H1 (cell line): ENCODE results near the gene LYZL4. TPM values are rescaled to one million over a fixed set of nuclear protein-coding genes. Genes with fewer than 3 reads are reported as not detected.

Experiments used
- CTCF ChIA-PET: fragments of 300-600 bp; sonication (Branson Sonifier 250); formaldehyde crosslinking; loops from one replicate; lab custom pipeline; 2021; ENCODE audit not compliant: partially characterized antibody; lab: Charles Lee
- POLR2A ChIA-PET: fragments of 300-600 bp; sonication (Branson Sonifier 250); formaldehyde crosslinking; loops from one replicate; lab custom pipeline; 2021; ENCODE audit warnings: inconsistent platforms; ENCODE audit not compliant: partially characterized antibody; lab: Charles Lee
- DNase-seq, 2 experiments: peaks; one replicate each; pipeline versions ENCODE4 v3.0.0 to v3.0.0-alpha.2; 2010 to 2022; ENCODE audit warnings: low spot score in 2 of 2, low read depth in 1 of 2, mixed read lengths in 1 of 2
- FAIRE-seq: peaks from 2 replicates; lab custom pipeline; 2011; peaks lifted over from hg19 to GRCh38; lab: Jason Lieb, UNC
- H2AFZ ChIP-seq: 2 replicates; pipeline ENCODE4 v1.8.1; 2012; ENCODE audit warnings: low read length, inconsistent platforms
- H2AK5ac ChIP-seq: 2 replicates; pipeline ENCODE4 v1.6.1; 2013; ENCODE audit warnings: low read depth, low read length
- H2BK120ac ChIP-seq: replicated peaks from 2 replicates; pipeline ENCODE3; 2013; ENCODE audit warnings: low read depth, low read length, inconsistent platforms
- H2BK12ac ChIP-seq: 2 replicates; pipeline ENCODE4 v1.6.1; 2013; ENCODE audit warnings: low read depth, low read length
- H2BK15ac ChIP-seq: 2 replicates; pipeline ENCODE4 v1.6.1; 2013; ENCODE audit warnings: low read length
- H2BK20ac ChIP-seq: 2 replicates; pipeline ENCODE4 v1.6.1; 2013; ENCODE audit warnings: low read length
- H2BK5ac ChIP-seq: 2 replicates; pipeline ENCODE4 v1.6.1; 2013; ENCODE audit warnings: low read depth, low read length
- H3K14ac ChIP-seq: 2 replicates; pipeline ENCODE4 v1.6.1; 2013; ENCODE audit warnings: inconsistent platforms; ENCODE audit not compliant: insufficient read length
- H3K18ac ChIP-seq: 2 replicates; pipeline ENCODE4 v1.6.1; 2013; ENCODE audit warnings: low read length; ENCODE audit errors: extremely low read depth
- H3K23ac ChIP-seq: 2 replicates; pipeline ENCODE4 v1.6.1; 2013; ENCODE audit warnings: inconsistent platforms; ENCODE audit not compliant: insufficient read length
- H3K23me2 ChIP-seq: 2 replicates; pipeline ENCODE4 v1.6.1; 2013; ENCODE audit warnings: low read depth, low read length
- H3K27ac ChIP-seq: 2 replicates; pipeline ENCODE4 v1.6.1; 2011; ENCODE audit warnings: low read depth, low read length, inconsistent platforms
- H3K27me3 ChIP-seq, 4 experiments: replicated peaks in 1 of 4; 1 replicate in 1 of 4; 2 replicates in 3 of 4; pipeline versions ENCODE4 v1.6.1 to v1.8.1; 2011 to 2013; ENCODE audit warnings: low read length in 3 of 4, mild to moderate bottlenecking in 3 of 4, inconsistent platforms in 2 of 4, mixed read lengths in 2 of 4, moderate library complexity in 1 of 4; ENCODE audit not compliant: control insufficient read depth in 3 of 4, insufficient read depth in 3 of 4; ENCODE audit errors: extremely low read depth in 1 of 4
- H3K36me3 ChIP-seq, 4 experiments: 2 replicates each; pipeline versions ENCODE4 v1.6.1 to v1.8.1; 2011 to 2013; ENCODE audit warnings: mild to moderate bottlenecking in 4 of 4, low read length in 3 of 4, moderate library complexity in 2 of 4, control low read depth in 1 of 4, inconsistent platforms in 1 of 4; ENCODE audit not compliant: insufficient read depth in 4 of 4, control insufficient read depth in 2 of 4
- H3K4ac ChIP-seq: replicated peaks from 2 replicates; pipeline ENCODE3; 2013; ENCODE audit warnings: low read length, low read depth, mixed read lengths, inconsistent platforms; ENCODE audit not compliant: insufficient read length
- H3K4me1 ChIP-seq, 4 experiments: replicated peaks in 1 of 4; 1 replicate in 1 of 4; 2 replicates in 3 of 4; pipeline versions ENCODE4 v1.6.1 to v1.8.1; 2011 to 2013; ENCODE audit warnings: low read length in 3 of 4, inconsistent platforms in 2 of 4, mixed read lengths in 1 of 4; ENCODE audit not compliant: insufficient read depth in 4 of 4, control insufficient read depth in 3 of 4
- H3K4me2 ChIP-seq, 2 experiments: 2 replicates each; pipeline versions ENCODE4 v1.6.1 to v1.8.1; 2011 to 2013; ENCODE audit warnings: low read depth in 2 of 2, low read length in 2 of 2, control low read depth in 1 of 2, inconsistent platforms in 1 of 2, mild to moderate bottlenecking in 1 of 2; ENCODE audit not compliant: insufficient read depth in 1 of 2
- H3K4me3 ChIP-seq, 4 experiments: fragments of 200-600, 300-600 bp in 1 of 4; sonication (generic), shearing (Covaris generic), sonication (Bioruptor Twin) in 1 of 4; 2 replicates each; pipeline versions ENCODE4 v1.5.1 to v1.8.1; 2011 to 2016; ENCODE audit warnings: low read length in 4 of 4, low read depth in 3 of 4, control low read depth in 2 of 4, inconsistent platforms in 2 of 4, mild to moderate bottlenecking in 2 of 4, mixed read lengths in 1 of 4, moderate library complexity in 1 of 4; ENCODE audit not compliant: insufficient read depth in 2 of 4; ENCODE audit errors: extremely low read depth in 1 of 4
- H3K56ac ChIP-seq: replicated peaks from 2 replicates; pipeline ENCODE3; 2013; ENCODE audit warnings: low read depth, mild to moderate bottlenecking, mixed read lengths, low read length, inconsistent platforms; ENCODE audit not compliant: insufficient read length
- H3K79me1 ChIP-seq: 2 replicates; pipeline ENCODE4 v1.6.1; 2013; ENCODE audit warnings: low read depth, low read length, control low read depth
- H3K79me2 ChIP-seq, 2 experiments: 2 replicates each; pipeline versions ENCODE4 v1.6.1 to v1.8.1; 2012 to 2013; ENCODE audit warnings: low read length in 2 of 2, mild to moderate bottlenecking in 2 of 2, inconsistent platforms in 1 of 2; ENCODE audit not compliant: insufficient read depth in 2 of 2, control insufficient read depth in 1 of 2
- H3K9ac ChIP-seq, 4 experiments: replicated peaks in 1 of 4; 1 replicate in 1 of 4; 2 replicates in 3 of 4; pipeline versions ENCODE4 v1.6.1 to v1.8.1; 2011 to 2013; ENCODE audit warnings: low read depth in 3 of 4, low read length in 3 of 4, control low read depth in 2 of 4, mild to moderate bottlenecking in 2 of 4, moderate library complexity in 2 of 4, inconsistent platforms in 1 of 4; ENCODE audit errors: extremely low read depth in 1 of 4
- H3K9me3 ChIP-seq, 2 experiments: 2 replicates each; pipeline versions ENCODE4 v1.6.1 to v1.8.1; 2012 to 2013; ENCODE audit warnings: mild to moderate bottlenecking in 2 of 2, moderate library complexity in 2 of 2, control low read depth in 1 of 2, inconsistent platforms in 1 of 2, low read depth in 1 of 2, low read length in 1 of 2, mixed read lengths in 1 of 2; ENCODE audit not compliant: insufficient read depth in 2 of 2
- H4K20me1 ChIP-seq, 2 experiments: replicated peaks in 1 of 2; 2 replicates each; pipeline versions ENCODE3 to v1.8.1; 2011 to 2013; ENCODE audit warnings: inconsistent platforms in 2 of 2, low read length in 2 of 2, mild to moderate bottlenecking in 1 of 2; ENCODE audit not compliant: insufficient read depth in 2 of 2, control insufficient read depth in 1 of 2
- H4K5ac ChIP-seq: 2 replicates; pipeline ENCODE4 v1.6.1; 2013; ENCODE audit warnings: low read length, low read depth, mixed read lengths, inconsistent platforms; ENCODE audit not compliant: insufficient read length
- H4K8ac ChIP-seq: 2 replicates; pipeline ENCODE4 v1.8.0; 2013; ENCODE audit warnings: mild to moderate bottlenecking, moderate library complexity, low read length, inconsistent platforms; ENCODE audit not compliant: insufficient read depth; ENCODE audit errors: extremely low read depth
- H4K91ac ChIP-seq: replicated peaks from 2 replicates; pipeline ENCODE3; 2013; ENCODE audit warnings: low read length, mixed read lengths, inconsistent platforms; ENCODE audit not compliant: insufficient read length
- RAD21 ChIP-seq, 2 experiments: IDR thresholded peaks in 1 of 2; conservative IDR thresholded peaks in 1 of 2; 2 replicates each; pipeline ENCODE4 v1.6.1; 2011; ENCODE audit warnings: low read depth in 2 of 2, low read length in 2 of 2, improper control_type of control experiment in 1 of 2, inconsistent platforms in 1 of 2, mild to moderate bottlenecking in 1 of 2, moderate library complexity in 1 of 2
- ZNF274 ChIP-seq: IDR thresholded peaks from 2 replicates; pipeline ENCODE4 v1.7.0; 2012; ENCODE audit warnings: low read length, borderline replicate concordance; ENCODE audit errors: extremely low read depth
- WGBS, 2 experiments: shearing (Covaris generic) in 1 of 2; methylation state at CpG; one replicate each; pipeline versions ENCODE4 v1.1.6 to v1.1.7; 2013 to 2015; ENCODE audit warnings: low lambda C conversion rate in 2 of 2, mixed read lengths in 2 of 2, inconsistent platforms in 1 of 2, low coverage in 1 of 2, missing lambda C conversion rate in 1 of 2; ENCODE audit not compliant: insufficient replicate concordance in 2 of 2, insufficient coverage in 1 of 2, insufficient read length in 1 of 2; ENCODE audit errors: extremely low coverage in 1 of 2, missing lambda C conversion rate in 1 of 2; 5-methylcytosine and 5-hydroxymethylcytosine counted together
- polyA plus RNA-seq, 7 experiments: library from polyadenylated mRNA; depleted of rRNA in 3 of 7; stranded (reverse) in 5 of 7; unstranded in 2 of 7; fragments of >200 nt in 5 of 7; fragments of 200-250 nt in 2 of 7; gene quantifications; 1 replicate in 5 of 7; 2 replicates in 1 of 7; 4 replicates in 1 of 7; pipeline versions ENCODE4 v1.2.1 to v1.2.3, GENCODE V29; 2011 to 2013; ENCODE audit warnings: missing spikeins in 2 of 7, mixed read lengths in 2 of 7
- total RNA-seq: library from RNA; stranded (reverse); fragmentation: NEBNext Ultra II Directional; extraction: Animal tissue kit (Norgen Biotek cat#: 25700); gene quantifications from 2 replicates; pipeline ENCODE4 v1.2.1, GENCODE V29; 2021

LYZL4 gene
- total and polyA plus RNA-seq, 2 of the 8 experiments (the other 6 are each of a cell fraction or from before 2014, with no cell fraction given), result not detected

DNA sequence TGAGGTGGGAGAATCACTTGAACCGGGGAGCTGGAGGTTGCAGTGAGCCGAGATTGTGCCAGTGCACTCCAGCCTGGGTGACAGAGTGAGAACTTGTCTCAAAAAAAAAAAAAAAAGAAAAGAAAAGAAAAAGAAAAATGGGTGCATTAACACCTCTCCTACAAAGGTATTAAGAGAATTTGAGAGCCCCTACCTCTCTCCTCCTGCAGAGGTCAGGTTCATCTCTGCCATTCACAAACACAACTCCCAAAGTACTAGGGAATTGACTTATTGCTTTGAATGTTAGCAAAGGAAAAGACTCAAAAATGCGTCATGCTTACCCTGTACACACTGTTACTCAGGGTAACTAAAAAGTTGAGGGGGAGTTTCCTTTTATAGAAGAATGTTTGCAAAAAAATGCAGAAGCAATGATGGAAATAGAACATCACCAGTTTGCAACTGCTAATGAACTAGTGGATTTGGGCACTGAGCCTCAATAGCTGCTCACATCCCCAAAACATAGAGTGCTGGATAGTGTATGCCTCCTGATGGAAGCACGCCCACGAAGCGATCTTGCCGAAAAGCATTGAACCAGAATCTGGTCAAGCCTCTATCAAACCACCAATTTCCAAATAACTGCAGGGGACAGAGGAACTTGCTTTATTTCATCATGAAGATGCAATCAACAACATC, 15.5 kb upstream of the LYZL4 start:
- no peak overlapping the region for H4K91ac ChIP-seq
- no peak overlapping the region for H2BK120ac ChIP-seq
- H3K23me2 ChIP-seq, result no peaks in the 10 kb centered on the region
- WGBS, 2 experiments, result 85% methylated on average over 6 of the region's 7 CpGs; no CpG with 5 or more reads in 1 of the 2 experiments
- H3K36me3 ChIP-seq, result no peaks in the 10 kb centered on the region
- no peak overlapping the region for H2BK12ac ChIP-seq
- no peak overlapping the region for H3K4me3 ChIP-seq
- H3K27me3 ChIP-seq, result no peaks in the 10 kb centered on the region
- TF ChIP-seq RAD21 (IDR thresholded peaks at IDR 0.05 in 1 of 2, conservative IDR thresholded peaks at IDR 0.05 in 1 of 2; ENCODE audit: low read depth in 2 of 2, low read length in 2 of 2) (peak; percentile 13 to 15; a peak in 3 of 4 replicates), ZNF274 (no peak)
- TF ChIP-seq, all 59 proteins: peak for 1
- Histone ChIP-seq H3K9ac (no peak overlapping the region), H2BK15ac (no peak overlapping the region), H3K23ac (no peak overlapping the region), H2AFZ (no peak overlapping the region), H2AK5ac (no peak overlapping the region), H4K5ac (no peak overlapping the region), H2BK5ac (no peak overlapping the region), H3K79me2 (no peaks in the 10 kb centered on the region), H3K4me2 (no peak overlapping the region), H3K9me3 (no peaks in the 10 kb centered on the region), H2BK20ac (no peak overlapping the region), H3K27ac (no peak overlapping the region), H3K56ac (no peak overlapping the region), H3K79me1 (no peaks in the 10 kb centered on the region), H3K14ac (no peak overlapping the region), H3K4ac (no peak overlapping the region), H4K20me1 (no peaks in the 10 kb centered on the region), H4K8ac (no peak overlapping the region), H3K4me1 (no peaks in the 10 kb centered on the region), H3K18ac (no peak overlapping the region)
- FAIRE-seq, result no peak
- CTCF ChIA-PET, result interaction anchor here (0.6 to 3.2 kb wide), 6 partner anchors 9 to 806 kb away, joined by 3 to 15 read pairs (median 4); no protein-coding TSS in a partner anchor
- no peak for DNase-seq
- POLR2A ChIA-PET, result interaction anchor here (2.2 kb wide), 1 partner anchor 8 kb away, joined by 4 read pairs; no protein-coding TSS in a partner anchor
